ENCODE results near the gene BLOC1S5. TPM values are rescaled to one million over a fixed set of nuclear protein-coding genes. Genes with fewer than 3 reads are reported as not detected.

BLOC1S5 gene
- total and polyA plus RNA-seq, 7 donors = 5.6 to 17.7 (median 7.6) TPM

DNA sequence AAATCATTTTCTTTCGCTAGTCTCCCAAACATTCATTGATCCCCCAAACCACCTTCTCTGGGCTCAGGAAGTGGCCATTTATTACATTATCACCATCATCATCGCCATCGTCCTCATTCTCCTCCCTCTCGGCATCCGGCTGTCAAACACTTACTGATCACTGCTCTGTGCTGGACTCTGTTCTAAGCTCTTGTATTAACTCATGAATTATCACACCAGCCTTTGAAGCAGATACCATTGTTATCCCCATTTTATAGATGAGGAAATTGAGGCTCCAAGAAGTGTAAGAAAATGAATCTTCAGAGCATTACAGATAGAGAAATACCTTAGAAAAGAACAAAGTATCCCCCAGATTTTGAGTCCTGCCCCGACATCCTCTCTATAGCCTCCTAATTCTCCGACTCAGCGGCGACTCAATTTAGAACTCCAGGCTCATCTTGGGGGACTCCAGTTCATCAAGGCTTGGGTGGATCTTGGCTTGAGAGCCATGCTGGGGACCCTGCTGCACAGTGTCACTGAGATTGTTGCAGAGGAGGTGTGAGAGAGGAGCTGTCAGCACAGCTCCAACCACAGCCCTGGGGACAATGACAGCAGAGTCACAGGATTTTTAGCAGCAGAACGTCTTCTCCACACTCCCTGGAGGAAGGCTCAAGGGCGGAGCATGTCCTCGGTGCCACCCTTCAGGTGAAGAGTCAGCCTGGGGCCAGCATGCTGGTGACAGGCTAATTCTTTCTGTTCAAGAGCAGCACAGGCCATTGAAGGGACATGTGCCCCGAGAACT is 44.8 kb upstream of the BLOC1S5 start:
- intact Hi-C loops (cut with DNase I) = loop anchor here in 1 of 2 donors (10.0 kb wide), 1 partner anchor 326 kb away; the partner anchor contains the start of gene SLC35B3
- Histone ChIP-seq H3K4me1 (no peaks in the 10 kb centered on the region), H3K27ac (no peak overlapping the region), H3K4me3 (no peak overlapping the region), H3K27me3 (ENCODE audit: insufficient read depth in 3 of 3, low read length in 2 of 3) (peaks cover 0 to 33% (median 2%) of the 10 kb centered on the region in 3 donors), H3K9me3 (no peaks in the 10 kb centered on the region), H3K36me3 (ENCODE audit: insufficient read depth in 1 of 2, low read depth in 1 of 2) (no peaks in the 10 kb centered on the region)
- no peak for DNase-seq
- 71 to 79% (median 77%) methylated on average over 13 of the region's 13 CpGs for WGBS, 3 donors
- TF ChIP-seq, protein P1, sequence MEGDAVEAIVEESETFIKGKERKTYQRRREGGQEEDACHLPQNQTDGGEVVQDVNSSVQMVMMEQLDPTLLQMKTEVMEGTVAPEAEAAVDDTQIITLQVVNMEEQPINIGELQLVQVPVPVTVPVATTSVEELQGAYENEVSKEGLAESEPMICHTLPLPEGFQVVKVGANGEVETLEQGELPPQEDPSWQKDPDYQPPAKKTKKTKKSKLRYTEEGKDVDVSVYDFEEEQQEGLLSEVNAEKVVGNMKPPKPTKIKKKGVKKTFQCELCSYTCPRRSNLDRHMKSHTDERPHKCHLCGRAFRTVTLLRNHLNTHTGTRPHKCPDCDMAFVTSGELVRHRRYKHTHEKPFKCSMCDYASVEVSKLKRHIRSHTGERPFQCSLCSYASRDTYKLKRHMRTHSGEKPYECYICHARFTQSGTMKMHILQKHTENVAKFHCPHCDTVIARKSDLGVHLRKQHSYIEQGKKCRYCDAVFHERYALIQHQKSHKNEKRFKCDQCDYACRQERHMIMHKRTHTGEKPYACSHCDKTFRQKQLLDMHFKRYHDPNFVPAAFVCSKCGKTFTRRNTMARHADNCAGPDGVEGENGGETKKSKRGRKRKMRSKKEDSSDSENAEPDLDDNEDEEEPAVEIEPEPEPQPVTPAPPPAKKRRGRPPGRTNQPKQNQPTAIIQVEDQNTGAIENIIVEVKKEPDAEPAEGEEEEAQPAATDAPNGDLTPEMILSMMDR (IDR thresholded peaks at IDR 0.05) = no peak
- no peak for ATAC-seq

DNA sequence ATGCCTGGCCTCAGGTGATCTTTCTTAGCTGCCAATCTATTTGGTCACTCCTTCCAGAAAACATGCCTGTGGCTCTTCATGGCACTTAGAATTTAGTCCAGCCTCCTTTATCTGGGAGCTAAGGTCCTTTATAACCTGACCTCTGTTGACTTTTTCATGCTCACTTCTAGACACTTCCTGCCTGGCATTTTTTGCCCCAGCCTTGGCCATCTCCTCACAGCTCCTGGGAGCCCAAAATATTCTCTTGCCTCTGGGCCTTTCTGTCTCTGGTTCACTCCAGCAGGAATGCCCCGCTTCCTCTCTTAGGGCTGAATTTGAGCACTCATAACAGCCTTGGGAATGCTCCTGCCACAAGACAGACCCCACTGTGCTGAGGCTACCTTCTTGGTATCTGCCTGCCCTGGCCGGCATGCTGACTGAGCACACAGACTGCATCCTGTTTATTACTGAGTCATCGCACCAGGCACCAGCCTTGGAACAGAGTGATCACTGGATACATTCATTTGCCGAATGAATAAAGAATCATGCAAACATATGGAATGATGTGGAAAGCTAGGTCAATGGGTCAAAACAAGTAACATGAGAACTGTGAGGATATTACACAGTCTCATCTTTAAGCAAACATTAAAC is 44.0 kb upstream of the BLOC1S5 start:
- no peaks in the 10 kb centered on the region for H3K4me1 ChIP-seq
- 75 to 79% (median 77%) methylated on average over 4 of the region's 4 CpGs for WGBS, 3 donors
- DNase-seq (no peak), ATAC-seq (no peak)
- intact Hi-C loops (cut with DNase I) = loop anchor here in 1 of 2 donors (10.0 kb wide), 1 partner anchor 327 kb away; the partner anchor contains the start of gene SLC35B3
- H3K36me3 ChIP-seq (ENCODE audit: insufficient read depth in 1 of 2, low read depth in 1 of 2) = no peaks in the 10 kb centered on the region
- H3K27me3 ChIP-seq (ENCODE audit: insufficient read depth in 3 of 3, low read length in 2 of 3) = peaks cover 0 to 33% (median 2%) of the 10 kb centered on the region in 3 donors
- TF ChIP-seq, protein P1 (IDR thresholded peaks at IDR 0.05) = no peak
- no peak overlapping the region for H3K27ac ChIP-seq
- H3K9me3 ChIP-seq = no peaks in the 10 kb centered on the region
- no peak overlapping the region for H3K4me3 ChIP-seq

DNA sequence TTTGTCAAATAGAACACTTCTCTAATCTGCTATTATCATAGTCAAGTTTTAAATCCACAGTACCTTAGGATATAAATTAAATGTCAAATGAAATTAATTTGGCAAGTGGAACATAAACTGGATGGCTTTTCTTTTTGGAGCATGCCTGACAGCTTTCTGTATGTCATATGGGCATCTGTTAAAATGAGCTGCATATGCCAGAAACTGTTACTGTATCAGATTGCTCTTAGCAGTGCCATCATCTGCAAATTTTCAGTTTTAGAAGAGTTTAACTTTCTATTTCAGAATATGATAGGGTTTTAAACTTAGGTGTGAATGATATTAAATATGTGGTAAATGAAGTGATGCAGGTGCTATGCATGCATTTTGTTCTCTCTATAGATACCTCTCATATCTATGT is 41.6 kb upstream of the BLOC1S5 start:
- TF ChIP-seq, protein P1 (IDR thresholded peaks at IDR 0.05) = no peak
- Histone ChIP-seq H3K4me3 (no peak overlapping the region), H3K36me3 (ENCODE audit: insufficient read depth in 1 of 2, low read depth in 1 of 2) (no peaks in the 10 kb centered on the region), H3K9me3 (no peaks in the 10 kb centered on the region), H3K4me1 (no peaks in the 10 kb centered on the region), H3K27me3 (ENCODE audit: insufficient read depth in 3 of 3, low read length in 2 of 3) (peaks cover 0 to 28% (median 2%) of the 10 kb centered on the region in 3 donors), H3K27ac (no peak overlapping the region)
- intact Hi-C loops (cut with DNase I) = loop anchor here in 1 of 2 donors (10.0 kb wide), 1 partner anchor 329 kb away; the partner anchor contains the start of gene SLC35B3
- ATAC-seq (no peak), DNase-seq (no peak)

DNA sequence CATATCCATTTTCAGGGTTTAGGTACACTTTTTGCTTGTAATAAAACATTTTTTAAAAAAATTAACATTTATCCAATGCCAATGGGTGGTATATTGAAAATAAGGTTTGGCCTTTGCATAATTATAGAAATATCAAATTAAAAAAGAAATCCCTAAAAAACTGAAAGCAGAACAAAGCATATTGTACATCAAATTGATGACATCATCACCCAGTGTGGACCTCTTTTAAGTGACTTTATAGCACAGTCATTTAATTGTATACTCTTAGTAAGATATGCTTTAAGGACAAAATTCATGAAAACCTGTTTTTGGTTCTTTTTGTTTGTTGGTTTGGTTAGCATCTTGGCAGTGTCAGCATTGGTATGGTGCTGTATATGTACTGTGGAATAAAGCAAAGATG is 39.5 kb upstream of the BLOC1S5 start:
- Histone ChIP-seq H3K27me3 (ENCODE audit: insufficient read depth in 3 of 3, low read length in 2 of 3) (peaks cover 0 to 21% (median 2%) of the 10 kb centered on the region in 3 donors), H3K4me1 (no peaks in the 10 kb centered on the region), H3K27ac (no peak overlapping the region), H3K9me3 (no peaks in the 10 kb centered on the region), H3K4me3 (no peak overlapping the region), H3K36me3 (ENCODE audit: insufficient read depth in 1 of 2, low read depth in 1 of 2) (no peaks in the 10 kb centered on the region)
- intact Hi-C loops (cut with DNase I) = loop anchor here in 1 of 2 donors (5.0 to 10.0 kb wide), 2 partner anchors 36 to 331 kb away; partner anchors contain the start of gene SLC35B3
- no peak for DNase-seq
- TF ChIP-seq, protein P1 (IDR thresholded peaks at IDR 0.05) = no peak
- no peak for ATAC-seq

All from psoas muscle (tissue), 8 donors.